Measurements from ENCODE around the gene ELL2. TPM values are rescaled to one million over a fixed set of nuclear protein-coding genes. Genes with fewer than 3 reads are reported as not detected.
"Not testable (repeated sequence)": the region's sequence is repeated elsewhere in the genome, so short reads cannot be mapped to it uniquely, and the experiment has no call there.

Gene ELL2
- total RNA-seq, 1 donor from 2014 or later, result 30.5 TPM

- intact Hi-C loops (cut with DNase I), result no loop called here
- no peak for DNase-seq (ENCODE audit: low spot score)
Observed at GRCh38 chr5:95871146-95871806, 90.4 kb downstream of the ELL2 start.

GRCh38 chr5:95870105-95870672 lies 91.5 kb downstream of the ELL2 start:
- intact Hi-C loops (cut with DNase I), result no loop called here
- DNase-seq (ENCODE audit: low spot score), result no peak

DNA sequence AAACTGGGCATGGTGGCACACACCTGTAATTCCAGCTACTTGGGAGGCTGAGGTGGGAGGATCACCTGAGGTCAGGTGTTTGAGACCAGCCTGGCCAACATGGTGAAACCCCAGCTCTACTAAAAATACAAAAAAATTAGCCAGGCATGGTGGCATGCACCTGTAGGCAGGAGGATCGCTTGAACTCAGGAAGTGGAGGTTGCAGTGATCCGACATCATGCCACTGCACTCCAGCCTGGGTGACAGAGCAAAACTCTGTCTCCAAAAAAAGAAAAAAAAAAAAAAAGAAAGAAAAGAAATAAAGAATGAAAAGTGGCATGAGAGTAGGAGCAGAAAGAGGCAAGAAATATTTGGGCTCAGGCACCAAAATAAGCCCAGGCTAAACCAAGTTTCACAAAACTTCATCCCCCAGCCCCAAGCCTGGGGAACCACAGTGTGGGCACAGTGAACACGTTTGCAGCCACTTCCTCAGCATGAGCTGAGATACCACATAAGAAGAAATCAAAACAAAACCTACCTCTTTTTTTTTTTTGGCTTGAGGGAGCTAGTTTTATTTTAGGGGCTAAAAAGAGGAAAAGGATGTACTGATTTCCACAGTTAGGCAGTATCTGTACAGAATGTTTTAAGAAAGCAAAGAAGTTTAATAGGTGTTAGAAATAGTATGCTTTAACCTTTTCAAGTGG lies 92.3 kb downstream of the ELL2 start:
- DNase-seq (ENCODE audit: low spot score), result not testable (repeated sequence)
- intact Hi-C loops (cut with DNase I), result loop anchor here (10.0 kb wide), 1 partner anchor 255 kb away; no protein-coding TSS in a partner anchor

- intact Hi-C loops (cut with DNase I), result loop anchor here (10.0 kb wide), 1 partner anchor 257 kb away; no protein-coding TSS in a partner anchor
Observed at GRCh38 chr5:95868136-95868535, 93.5 kb downstream of the ELL2 start.

DNA sequence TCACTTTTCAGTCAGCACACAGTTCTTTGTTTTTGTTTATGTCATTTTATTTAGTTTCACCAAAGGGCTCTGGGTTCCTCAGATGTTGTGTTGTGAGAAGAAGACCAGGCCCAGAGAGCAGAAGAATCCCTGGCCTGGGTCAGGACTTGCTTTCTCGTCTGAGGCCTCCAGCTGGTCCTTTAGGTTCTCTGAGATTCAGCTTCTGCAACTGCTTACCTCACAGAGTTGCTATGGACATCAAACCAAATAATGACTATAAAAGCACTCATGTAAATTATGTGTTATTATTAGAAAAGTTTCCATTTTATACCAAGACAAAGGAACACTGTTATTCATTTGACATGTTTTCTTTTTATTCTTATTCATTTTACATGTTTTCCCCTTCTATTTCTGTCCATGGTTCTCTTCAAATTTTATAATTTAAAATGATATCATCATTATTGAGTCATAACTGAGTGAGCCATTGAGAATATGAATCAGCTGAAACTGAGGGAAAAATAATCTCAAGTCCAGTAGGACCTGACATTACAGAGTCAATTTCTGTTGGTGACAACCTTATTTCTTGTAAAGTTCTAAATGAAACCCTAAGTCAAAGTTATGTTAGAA lies 95.1 kb downstream of the ELL2 start:
- DNase-seq (ENCODE audit: low spot score), result no peak
- intact Hi-C loops (cut with DNase I), result loop anchor here (10.0 kb wide), 1 partner anchor 258 kb away; no protein-coding TSS in a partner anchor

More at GRCh38 chr5:95868136-95868535, 93.5 kb downstream of the ELL2 start:
- DNase-seq (ENCODE audit: low spot score), result no peak

GRCh38 chr5:95864944-95865504 lies 96.6 kb downstream of the ELL2 start:
- no peak for DNase-seq (ENCODE audit: low spot score)
- intact Hi-C loops (cut with DNase I), result loop anchor here (5.0 to 10.0 kb wide), 2 partner anchors 260 to 517 kb away; no protein-coding TSS in a partner anchor

DNA sequence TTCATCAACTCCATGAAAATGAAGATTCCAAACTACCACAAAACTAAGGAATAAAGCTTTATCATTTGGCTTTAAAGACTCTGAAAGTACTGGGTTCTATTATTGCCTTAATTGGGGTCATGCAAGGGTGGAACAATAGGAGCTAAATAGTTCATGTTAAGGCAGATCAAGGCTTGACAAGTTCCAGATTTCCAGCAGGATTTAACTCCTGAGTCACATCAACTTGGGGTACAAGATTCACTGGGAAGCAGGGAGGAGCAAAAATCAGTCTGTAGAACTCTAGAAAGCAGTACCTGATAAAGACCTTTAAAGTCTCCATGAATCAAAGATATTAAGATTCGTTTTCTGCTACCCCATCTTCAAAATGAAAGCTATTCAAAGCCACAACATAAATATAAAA lies 97.2 kb downstream of the ELL2 start:
- no peak for DNase-seq (ENCODE audit: low spot score)
- intact Hi-C loops (cut with DNase I), result loop anchor here (5.0 to 10.0 kb wide), 2 partner anchors 260 to 518 kb away; no protein-coding TSS in a partner anchor

DNA sequence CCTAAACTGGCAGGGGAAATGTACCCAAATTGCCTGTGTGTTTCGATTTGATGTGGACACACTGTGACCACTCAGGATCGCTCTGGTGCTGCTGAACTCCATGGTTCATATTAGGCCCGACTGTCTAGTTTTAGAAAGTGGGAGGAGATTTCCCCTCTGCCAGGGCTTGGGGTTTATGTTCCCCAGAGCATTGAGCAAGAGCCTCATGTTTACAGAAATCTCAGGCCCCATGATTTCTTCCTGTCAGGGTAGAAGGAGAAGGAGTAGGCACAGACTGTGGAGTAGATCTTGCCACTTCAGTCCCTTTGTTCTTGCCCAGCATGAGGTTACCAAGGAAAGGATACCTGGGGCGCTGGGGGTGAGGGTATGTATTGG lies 98.3 kb downstream of the ELL2 start:
- DNase-seq (ENCODE audit: low spot score), result no peak
- intact Hi-C loops (cut with DNase I), result loop anchor here (5.0 to 10.0 kb wide), 2 partner anchors 261 to 519 kb away; no protein-coding TSS in a partner anchor

DNA sequence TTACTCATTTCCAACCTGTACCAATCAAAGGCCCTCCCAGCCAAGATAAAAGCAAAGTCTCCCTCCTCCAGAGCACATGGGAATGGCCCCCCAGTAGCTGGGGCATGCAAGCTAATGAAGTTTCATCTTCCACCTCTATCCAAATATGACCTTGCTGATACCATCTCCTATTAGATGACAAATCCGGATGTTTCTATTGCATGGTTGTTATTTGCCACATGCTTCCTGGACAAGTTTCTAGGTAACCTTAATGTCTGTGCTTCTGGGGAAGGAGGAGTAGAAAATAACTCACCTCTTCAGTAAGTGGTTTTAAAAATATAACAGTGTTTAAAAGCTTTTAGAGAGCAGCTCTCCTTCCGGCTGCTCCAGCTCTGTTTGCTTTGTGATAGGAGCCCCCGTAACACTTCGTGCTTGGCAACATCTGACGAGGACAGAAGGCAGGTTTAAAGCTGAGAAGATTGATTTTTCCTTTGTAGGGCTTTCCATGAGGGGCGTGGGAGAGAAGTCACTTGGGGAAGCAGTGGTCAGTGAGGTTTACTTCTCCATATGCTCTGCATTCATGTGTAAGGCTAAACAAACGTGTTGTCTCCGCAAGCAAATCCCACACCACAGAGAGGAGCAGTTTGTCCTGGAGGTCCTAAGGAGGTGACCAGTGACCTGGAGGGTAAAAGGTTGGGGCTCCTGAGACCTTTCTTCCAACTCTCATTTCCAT lies 98.8 kb downstream of the ELL2 start:
- intact Hi-C loops (cut with DNase I), result loop anchor here (5.0 to 10.0 kb wide), 2 partner anchors 262 to 519 kb away; no protein-coding TSS in a partner anchor
- DNase-seq (ENCODE audit: low spot score), result no peak

- intact Hi-C loops (cut with DNase I), result loop anchor here (5.0 to 10.0 kb wide), 2 partner anchors 263 to 520 kb away; no protein-coding TSS in a partner anchor
- no peak for DNase-seq (ENCODE audit: low spot score)
Observed at GRCh38 chr5:95861864-95862561, 99.6 kb downstream of the ELL2 start.

DNA sequence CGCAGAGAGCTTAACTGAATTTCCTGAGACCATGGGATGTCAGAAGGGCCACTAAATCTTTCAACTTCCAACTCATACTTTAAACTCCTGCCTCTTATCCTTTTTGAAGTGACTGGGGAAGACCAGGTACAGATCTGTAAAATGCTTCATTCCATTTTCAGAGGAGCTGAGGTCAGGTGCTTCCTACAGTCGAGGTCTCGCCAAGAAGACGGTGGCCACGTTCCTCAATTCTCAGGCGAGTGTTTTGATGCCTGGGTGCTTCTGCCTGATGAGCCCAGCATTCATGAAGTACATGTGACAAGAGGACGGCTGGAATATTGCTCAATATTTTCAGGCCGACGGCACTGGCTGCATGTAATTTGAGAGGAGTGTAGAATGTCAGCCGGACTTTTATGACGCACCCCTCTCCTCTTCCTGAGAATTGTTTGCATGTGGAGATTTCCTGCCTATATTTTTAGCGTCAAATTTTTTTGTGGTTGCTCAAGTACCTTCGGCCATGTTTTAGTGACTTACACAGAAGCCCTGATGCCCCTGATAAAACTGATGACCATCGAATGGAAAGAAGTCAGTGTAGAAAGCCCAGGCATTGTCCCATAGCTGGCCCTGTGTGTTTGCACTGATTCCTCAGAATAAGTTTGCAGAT lies 100.3 kb downstream of the ELL2 start:
- intact Hi-C loops (cut with DNase I), result loop anchor here (5.0 to 10.0 kb wide), 2 partner anchors 263 to 521 kb away; no protein-coding TSS in a partner anchor

GRCh38 chr5:95859661-95860060 lies 102.0 kb downstream of the ELL2 start:
- DNase-seq (ENCODE audit: low spot score), result no peak
- intact Hi-C loops (cut with DNase I), result loop anchor here (5.0 to 10.0 kb wide), 4 partner anchors 265 to 743 kb away; no protein-coding TSS in a partner anchor

More for the DNA sequence above, 100.3 kb downstream of the ELL2 start:
- peak; percentile 86 for DNase-seq (ENCODE audit: low spot score)

DNA sequence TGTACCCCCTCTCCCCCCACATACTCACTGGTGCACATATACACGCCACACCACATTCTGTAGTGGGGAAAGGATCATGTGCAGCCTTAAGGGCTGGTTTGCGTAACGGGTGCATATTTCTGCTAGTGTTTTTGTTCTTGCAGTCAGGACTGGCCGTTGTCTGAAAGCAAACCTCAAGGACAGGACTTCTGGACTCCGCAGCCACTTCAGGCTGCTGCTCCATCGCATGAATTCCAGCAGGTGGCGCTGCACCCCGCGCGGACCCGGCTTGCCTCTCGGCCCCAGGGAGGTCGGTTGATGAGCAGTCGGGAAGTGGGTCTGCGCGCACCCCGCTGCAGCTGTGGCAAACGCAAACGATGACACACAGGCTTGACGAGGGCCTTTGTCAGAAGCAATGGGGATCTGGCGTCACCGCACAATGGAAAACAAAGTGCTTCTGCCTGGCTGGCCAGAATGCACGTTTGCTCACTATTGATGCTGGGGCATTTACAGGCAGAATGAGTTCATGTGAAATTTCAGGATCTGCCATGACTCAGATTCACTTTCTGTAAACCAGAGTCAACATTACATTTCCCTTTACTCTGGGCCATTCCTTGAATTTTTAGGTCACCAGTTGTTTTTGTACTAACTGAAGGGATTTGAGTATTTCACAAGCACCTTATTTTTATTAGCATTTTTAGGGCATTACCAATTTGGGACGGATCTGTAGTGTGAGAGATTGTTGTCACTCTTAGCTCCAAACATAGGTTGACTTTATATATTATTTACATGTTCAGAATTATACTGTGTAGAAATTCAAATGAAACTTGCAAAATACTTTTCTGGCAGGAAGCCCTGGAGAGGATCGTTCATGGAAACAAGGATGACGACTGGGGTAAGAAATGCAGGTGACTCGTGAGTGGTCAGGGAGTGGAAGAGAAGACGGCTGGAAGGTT lies 102.7 kb downstream of the ELL2 start:
- DNase-seq (ENCODE audit: low spot score), result peak; percentile 95
- intact Hi-C loops (cut with DNase I), result loop anchor here (1.0 to 10.0 kb wide), 4 partner anchors 100 to 743 kb away; no protein-coding TSS in a partner anchor

DNA sequence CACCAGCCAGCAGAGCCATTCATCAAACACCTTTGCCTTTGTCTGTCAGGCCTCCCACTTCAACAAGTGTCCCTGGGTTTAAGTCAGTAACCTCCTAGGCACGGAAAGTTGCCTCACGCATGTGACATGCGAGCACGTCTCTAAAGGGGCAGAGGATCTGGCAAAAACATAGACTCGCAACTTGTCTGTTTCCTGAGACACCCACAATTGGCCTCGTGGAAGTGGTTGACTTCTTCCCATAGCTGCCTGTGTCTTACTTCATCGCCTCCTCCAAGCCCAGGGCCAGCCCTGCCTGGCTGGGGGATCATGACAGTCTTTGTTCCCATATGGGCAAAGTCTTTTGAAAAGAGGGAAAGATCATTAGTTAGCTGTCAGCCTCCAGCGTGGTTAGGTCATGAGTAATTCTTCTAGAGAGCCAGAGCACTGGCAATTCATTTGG lies 103.6 kb downstream of the ELL2 start:
- intact Hi-C loops (cut with DNase I), result loop anchor here (1.0 to 10.0 kb wide), 4 partner anchors 101 to 744 kb away; no protein-coding TSS in a partner anchor
- no peak for DNase-seq (ENCODE audit: low spot score)

DNA sequence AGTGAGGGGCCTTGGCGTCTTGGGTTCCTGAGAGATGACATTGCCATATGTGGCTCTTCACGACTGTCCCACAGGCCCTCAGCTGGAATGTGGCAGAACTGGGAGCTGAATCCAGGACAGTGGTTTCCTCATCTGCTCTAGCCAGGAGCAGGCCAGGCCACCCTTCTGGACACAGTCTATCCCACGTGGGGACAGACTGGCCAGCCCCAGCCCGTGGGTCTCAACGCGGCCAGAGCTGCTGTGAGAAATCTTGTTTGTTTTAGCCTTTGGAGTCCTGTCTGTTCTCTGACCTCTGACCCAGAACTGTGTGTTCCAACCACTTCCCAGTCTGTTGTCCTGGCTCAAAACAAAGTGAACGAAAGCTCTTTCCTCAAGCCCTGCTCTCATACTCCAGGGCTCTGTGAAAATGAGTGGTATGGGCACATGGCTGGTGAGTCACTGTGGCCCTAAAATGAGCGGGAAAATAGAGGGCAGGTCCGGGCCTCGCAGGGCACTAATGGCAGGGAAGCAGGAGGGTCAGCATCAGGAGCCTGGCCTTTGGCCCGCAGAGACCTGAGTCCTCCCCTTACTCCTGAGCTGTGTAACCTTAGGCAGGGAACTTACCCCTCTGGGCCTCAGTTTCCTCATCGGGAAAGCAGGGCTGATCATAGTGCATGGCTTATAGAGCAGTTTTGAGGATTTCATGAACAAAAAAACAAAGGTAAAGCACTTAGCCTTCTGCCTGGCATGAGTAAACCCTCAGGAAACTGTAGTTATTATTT lies 104.3 kb downstream of the ELL2 start:
- DNase-seq (ENCODE audit: low spot score), result no peak
- intact Hi-C loops (cut with DNase I), result loop anchor here (5.0 to 10.0 kb wide), 2 partner anchors 397 to 745 kb away; no protein-coding TSS in a partner anchor
